Measurements from ENCODE around the gene VIPR2. TPM values are rescaled to one million over a fixed set of nuclear protein-coding genes. Genes with fewer than 3 reads are reported as not detected.

Gene VIPR2
- total and polyA plus RNA-seq, 2 of the 13 experiments (the other 11 are each of a cell fraction or from before 2014, with no cell fraction given), result not detected

DNA sequence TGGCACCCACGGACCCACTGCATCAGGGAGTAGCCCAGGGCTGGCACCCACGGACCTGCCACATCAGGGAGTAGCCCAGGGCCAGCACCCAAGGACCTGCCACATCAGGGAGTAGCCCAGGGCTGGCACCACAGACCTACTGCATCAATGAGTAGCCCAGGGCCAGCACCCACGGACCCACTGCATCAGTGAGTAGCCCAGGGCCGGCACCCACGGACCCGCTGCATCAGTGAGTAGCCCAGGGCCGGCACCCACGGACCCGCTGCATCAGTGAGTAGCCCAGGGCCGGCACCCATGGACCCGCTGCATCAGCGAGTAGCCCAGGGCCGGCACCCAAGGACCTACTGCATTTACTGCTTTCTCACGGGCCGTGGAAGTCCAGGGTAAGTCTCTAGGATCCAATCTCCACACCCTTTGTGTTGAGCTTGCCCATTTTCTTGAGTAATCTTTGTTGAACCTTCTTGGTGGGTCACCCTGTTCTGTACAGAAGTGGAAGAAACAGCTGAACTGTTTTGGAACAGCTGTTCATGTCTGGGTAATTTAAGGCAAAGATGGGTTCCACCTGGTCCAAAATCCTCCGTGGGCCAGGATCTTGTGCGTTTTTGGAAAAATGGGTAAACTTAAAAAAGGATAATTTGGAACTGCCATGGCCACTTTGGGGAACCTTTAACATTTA lies 69.0 kb downstream of the VIPR2 start (continued):
- TF ChIP-seq ZNF562 (CRISPR knock-in tag; IDR thresholded peaks at IDR 0.05; ENCODE audit: borderline replicate concordance), result no peak
- no peak for TF ChIP-seq ZNF20 (CRISPR knock-in tag; IDR thresholded peaks at IDR 0.05)
- TF ChIP-seq TBX3 (IDR thresholded peaks at IDR 0.05; ENCODE audit: borderline replicate concordance), result no peak

DNA sequence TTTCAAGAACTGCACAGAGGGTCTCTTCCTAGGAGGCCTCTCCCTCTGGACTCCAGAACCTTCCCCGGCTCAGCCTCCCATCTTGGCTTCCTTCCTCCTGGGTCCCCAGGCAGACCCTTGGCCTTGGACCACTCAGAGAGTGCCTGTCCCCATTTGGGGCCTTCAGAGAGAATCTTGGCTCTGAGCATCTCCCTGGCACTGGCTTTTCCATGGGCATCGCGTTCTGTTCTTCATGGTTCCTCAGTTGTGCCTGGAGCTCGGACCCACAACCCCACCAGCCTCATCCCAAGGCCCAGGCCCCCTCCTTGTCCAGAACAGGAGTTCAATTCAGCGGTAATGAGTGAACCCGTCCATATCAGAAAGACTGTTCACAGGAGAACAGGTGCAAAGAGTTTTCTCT lies 73.4 kb downstream of the VIPR2 start:
- ChIA-PET CTCF (ENCODE audit: low intra/inter-chr PET ratio, low total read pairs) (no interaction called here), POLR2A (no interaction called here)
- no peaks in the 10 kb centered on the region for H3K79me2 ChIP-seq (ENCODE audit: insufficient read depth, low read length)
- H3K9me3 ChIP-seq (ENCODE audit: low read length), result no peaks in the 10 kb centered on the region
- no peak overlapping the region for H3K27ac ChIP-seq (ENCODE audit: extremely low read length, insufficient read depth, low read length)
- H3K4me3 ChIP-seq (replicated peaks in 1 of 3; ENCODE audit: insufficient read depth in 1 of 3, low read depth in 2 of 3, low read length in 3 of 3), result no peak overlapping the region
- H3K9ac ChIP-seq (ENCODE audit: insufficient read depth, low read depth, low read length), result no peak overlapping the region
- no peak for TF ChIP-seq CBFB (CRISPR knock-in tag; IDR thresholded peaks at IDR 0.05)
- TF ChIP-seq, protein P1, sequence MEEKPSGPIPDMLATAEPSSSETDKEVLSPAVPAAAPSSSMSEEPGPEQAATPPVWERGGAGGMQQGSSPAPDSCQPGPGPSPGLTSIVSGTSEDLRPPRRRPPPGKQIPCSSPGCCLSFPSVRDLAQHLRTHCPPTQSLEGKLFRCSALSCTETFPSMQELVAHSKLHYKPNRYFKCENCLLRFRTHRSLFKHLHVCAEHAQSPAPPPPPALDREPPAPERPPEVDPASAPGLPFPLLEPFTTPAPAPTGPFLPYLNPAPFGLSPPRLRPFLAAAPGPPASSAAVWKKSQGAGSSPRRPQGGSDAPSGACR (CRISPR knock-in tag; IDR thresholded peaks at IDR 0.05), result no peak
- TF ChIP-seq, protein P2, sequence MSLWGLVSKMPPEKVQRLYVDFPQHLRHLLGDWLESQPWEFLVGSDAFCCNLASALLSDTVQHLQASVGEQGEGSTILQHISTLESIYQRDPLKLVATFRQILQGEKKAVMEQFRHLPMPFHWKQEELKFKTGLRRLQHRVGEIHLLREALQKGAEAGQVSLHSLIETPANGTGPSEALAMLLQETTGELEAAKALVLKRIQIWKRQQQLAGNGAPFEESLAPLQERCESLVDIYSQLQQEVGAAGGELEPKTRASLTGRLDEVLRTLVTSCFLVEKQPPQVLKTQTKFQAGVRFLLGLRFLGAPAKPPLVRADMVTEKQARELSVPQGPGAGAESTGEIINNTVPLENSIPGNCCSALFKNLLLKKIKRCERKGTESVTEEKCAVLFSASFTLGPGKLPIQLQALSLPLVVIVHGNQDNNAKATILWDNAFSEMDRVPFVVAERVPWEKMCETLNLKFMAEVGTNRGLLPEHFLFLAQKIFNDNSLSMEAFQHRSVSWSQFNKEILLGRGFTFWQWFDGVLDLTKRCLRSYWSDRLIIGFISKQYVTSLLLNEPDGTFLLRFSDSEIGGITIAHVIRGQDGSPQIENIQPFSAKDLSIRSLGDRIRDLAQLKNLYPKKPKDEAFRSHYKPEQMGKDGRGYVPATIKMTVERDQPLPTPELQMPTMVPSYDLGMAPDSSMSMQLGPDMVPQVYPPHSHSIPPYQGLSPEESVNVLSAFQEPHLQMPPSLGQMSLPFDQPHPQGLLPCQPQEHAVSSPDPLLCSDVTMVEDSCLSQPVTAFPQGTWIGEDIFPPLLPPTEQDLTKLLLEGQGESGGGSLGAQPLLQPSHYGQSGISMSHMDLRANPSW (CRISPR knock-in tag; IDR thresholded peaks at IDR 0.05; ENCODE audit: borderline replicate concordance), result no peak
- no peak for TF ChIP-seq ZNF572 (CRISPR knock-in tag; IDR thresholded peaks at IDR 0.05)
- no peak for TF ChIP-seq SIN3B (IDR thresholded peaks at IDR 0.05; ENCODE audit: low read length)
- TF ChIP-seq, protein P3, sequence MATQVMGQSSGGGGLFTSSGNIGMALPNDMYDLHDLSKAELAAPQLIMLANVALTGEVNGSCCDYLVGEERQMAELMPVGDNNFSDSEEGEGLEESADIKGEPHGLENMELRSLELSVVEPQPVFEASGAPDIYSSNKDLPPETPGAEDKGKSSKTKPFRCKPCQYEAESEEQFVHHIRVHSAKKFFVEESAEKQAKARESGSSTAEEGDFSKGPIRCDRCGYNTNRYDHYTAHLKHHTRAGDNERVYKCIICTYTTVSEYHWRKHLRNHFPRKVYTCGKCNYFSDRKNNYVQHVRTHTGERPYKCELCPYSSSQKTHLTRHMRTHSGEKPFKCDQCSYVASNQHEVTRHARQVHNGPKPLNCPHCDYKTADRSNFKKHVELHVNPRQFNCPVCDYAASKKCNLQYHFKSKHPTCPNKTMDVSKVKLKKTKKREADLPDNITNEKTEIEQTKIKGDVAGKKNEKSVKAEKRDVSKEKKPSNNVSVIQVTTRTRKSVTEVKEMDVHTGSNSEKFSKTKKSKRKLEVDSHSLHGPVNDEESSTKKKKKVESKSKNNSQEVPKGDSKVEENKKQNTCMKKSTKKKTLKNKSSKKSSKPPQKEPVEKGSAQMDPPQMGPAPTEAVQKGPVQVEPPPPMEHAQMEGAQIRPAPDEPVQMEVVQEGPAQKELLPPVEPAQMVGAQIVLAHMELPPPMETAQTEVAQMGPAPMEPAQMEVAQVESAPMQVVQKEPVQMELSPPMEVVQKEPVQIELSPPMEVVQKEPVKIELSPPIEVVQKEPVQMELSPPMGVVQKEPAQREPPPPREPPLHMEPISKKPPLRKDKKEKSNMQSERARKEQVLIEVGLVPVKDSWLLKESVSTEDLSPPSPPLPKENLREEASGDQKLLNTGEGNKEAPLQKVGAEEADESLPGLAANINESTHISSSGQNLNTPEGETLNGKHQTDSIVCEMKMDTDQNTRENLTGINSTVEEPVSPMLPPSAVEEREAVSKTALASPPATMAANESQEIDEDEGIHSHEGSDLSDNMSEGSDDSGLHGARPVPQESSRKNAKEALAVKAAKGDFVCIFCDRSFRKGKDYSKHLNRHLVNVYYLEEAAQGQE (IDR thresholded peaks at IDR 0.05; ENCODE audit: borderline replicate concordance in 1 of 2, low read depth in 1 of 2, low read length in 2 of 2), result no peak
- TF ChIP-seq BHLHE40 (IDR thresholded peaks at IDR 0.05; ENCODE audit: low read length), result no peak
- intact Hi-C loops (cut with micrococcal nuclease; ENCODE audit: unreplicated experiment) (no loop called here), in situ Hi-C loops (cut with HindIII; ENCODE audit: extremely low pct_ligation_motif_present, low pct_unique_long_range_greater_than_20kb) (no loop called here)
- ATAC-seq, result no peak
- BruUV-seq (replicated peaks), result no TSS peak
- no peak overlapping the region for H3K4me2 ChIP-seq (ENCODE audit: low read depth, low read length)
- no peak for DNase-seq (ENCODE audit: low spot score)
- 0% methylated on average over 4 of the region's 6 CpGs for WGBS (ENCODE audit: low lambda C conversion rate)
- H3K27me3 ChIP-seq (ENCODE audit: control insufficient read depth in 1 of 2, insufficient read depth in 2 of 2, low read length in 2 of 2), result peaks cover 1 to 43% of the 10 kb centered on the region in 2 experiments; a peak in 3 of 5 replicates
- no peak overlapping the region for H2AFZ ChIP-seq (ENCODE audit: low read length)
- FAIRE-seq, result no peak
- no peaks in the 10 kb centered on the region for H4K20me1 ChIP-seq (ENCODE audit: insufficient read depth, low read length)
- H3K4me1 ChIP-seq (ENCODE audit: insufficient read depth, low read length), result no peaks in the 10 kb centered on the region
- H3K36me3 ChIP-seq (replicated peaks in 1 of 2; ENCODE audit: control insufficient read depth in 1 of 2, insufficient read depth in 2 of 2, low read length in 2 of 2), result no peaks in the 10 kb centered on the region
